T-helper 2 cell treated with Interferon-gamma antibody and Interleukin-4, amounts not matched to agents 5 μg/mL and 100 μg/mL, for 36 hours (primary cell): ENCODE data around the gene ZNF341.
A peak's percentile ranks its signal among the peaks of the same experiment; 100 is the strongest.
"Not testable (repeated sequence)": the region's sequence is repeated elsewhere in the genome, so short reads cannot be mapped to it uniquely, and the experiment has no call there.

Experiments used
- DNase-seq: peaks from one replicate; pipeline ENCODE4 v3.0.0; 2021; ENCODE audit warnings: low spot score
- H3K27ac Mint-ChIP-seq: one replicate; pipeline ENCODE4 v1.8.0; 2021; ENCODE audit warnings: mild to moderate bottlenecking, mixed read lengths
- H3K27me3 Mint-ChIP-seq: one replicate; pipeline ENCODE4 v1.8.0; 2021; ENCODE audit warnings: low read depth, mixed read lengths
- H3K36me3 Mint-ChIP-seq: one replicate; pipeline ENCODE4 v1.8.0; 2021; ENCODE audit warnings: low read depth, mixed read lengths
- H3K4me1 Mint-ChIP-seq: one replicate; pipeline ENCODE4 v1.8.0; 2021; ENCODE audit warnings: low read depth, mixed read lengths
- H3K4me3 Mint-ChIP-seq: one replicate; pipeline ENCODE4 v1.8.0; 2022; ENCODE audit warnings: mild to moderate bottlenecking, moderate library complexity, mixed read lengths
- H3K9me3 Mint-ChIP-seq: one replicate; pipeline ENCODE4 v1.8.0; 2021; ENCODE audit warnings: mixed read lengths

Gene ZNF341

DNA sequence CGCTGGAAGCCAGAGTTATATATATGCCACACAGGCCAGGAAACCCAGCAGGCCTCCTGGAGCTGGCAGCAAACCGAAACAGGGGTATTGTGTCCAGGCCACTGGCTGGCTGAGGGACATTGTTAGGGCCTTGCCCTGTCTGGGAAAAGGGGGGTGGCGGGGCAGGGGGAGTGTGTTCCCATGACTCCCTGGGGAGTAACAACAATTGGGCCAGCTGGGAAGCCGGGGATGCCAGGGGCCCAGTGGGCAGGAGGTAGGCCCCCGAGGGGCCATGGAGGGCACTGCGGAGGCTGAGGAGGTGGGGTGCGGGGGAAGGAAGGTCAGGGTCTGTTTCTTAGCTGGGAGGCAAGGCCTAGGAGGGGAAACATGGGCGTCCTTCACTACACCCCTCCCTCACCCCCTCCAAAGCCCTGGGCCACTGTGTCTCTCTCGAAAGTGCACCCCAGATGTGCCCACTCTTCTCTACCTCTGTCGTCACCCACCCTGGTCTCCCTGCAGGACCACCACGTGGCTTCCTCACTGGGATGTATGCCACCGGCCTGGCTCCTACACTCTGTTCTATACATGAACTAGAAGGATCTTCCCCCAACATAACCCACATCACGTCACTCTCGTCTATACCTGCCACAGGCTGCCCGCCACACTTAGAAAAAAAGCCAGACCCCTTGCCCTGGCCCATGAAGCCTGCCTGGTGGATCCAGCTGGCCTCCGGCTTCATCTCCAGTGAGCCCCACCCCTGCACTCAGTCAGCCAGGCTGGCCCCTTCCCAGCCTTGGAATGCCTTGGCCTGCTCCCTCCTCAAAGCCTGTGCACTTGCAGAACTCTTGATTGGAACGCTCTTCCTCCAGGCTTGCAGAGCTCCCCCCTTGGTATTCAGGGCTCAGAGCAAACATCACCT lies 37.8 kb upstream of the ZNF341 start:
- H3K4me1 Mint-ChIP-seq, result peaks cover 17% of the 10 kb centered on the region
- no peak overlapping the region for H3K4me3 Mint-ChIP-seq
- DNase-seq, result no peak
- H3K9me3 Mint-ChIP-seq, result peaks cover 3% of the 10 kb centered on the region
- H3K27ac Mint-ChIP-seq, result no peak overlapping the region
- H3K36me3 Mint-ChIP-seq, result peaks cover 4% of the 10 kb centered on the region
- no peaks in the 10 kb centered on the region for H3K27me3 Mint-ChIP-seq

DNA sequence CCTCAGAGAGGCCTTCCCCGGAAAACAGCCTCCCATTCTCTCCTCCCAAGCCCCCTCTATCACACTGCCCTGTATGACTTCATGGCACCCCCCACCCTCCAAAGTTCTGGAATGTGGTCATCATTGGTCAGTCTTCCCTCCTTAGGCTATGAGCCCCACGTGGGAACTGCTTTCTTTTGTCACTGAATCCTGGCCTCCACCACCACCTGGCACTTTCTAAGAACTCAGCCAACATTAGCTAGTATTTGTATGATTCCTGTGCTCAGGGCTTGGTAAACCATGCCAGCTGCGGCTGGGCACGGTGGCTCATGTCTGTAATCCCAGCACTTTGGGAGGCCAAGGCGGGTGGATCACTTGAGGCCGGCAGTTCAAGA lies 37.2 kb upstream of the ZNF341 start:
- Mint-ChIP-seq H3K27ac (no peak overlapping the region), H3K9me3 (peaks cover 3% of the 10 kb centered on the region), H3K4me1 (peaks cover 11% of the 10 kb centered on the region), H3K4me3 (no peak overlapping the region), H3K27me3 (no peaks in the 10 kb centered on the region), H3K36me3 (peaks cover 4% of the 10 kb centered on the region)
- DNase-seq, result no peak

DNA sequence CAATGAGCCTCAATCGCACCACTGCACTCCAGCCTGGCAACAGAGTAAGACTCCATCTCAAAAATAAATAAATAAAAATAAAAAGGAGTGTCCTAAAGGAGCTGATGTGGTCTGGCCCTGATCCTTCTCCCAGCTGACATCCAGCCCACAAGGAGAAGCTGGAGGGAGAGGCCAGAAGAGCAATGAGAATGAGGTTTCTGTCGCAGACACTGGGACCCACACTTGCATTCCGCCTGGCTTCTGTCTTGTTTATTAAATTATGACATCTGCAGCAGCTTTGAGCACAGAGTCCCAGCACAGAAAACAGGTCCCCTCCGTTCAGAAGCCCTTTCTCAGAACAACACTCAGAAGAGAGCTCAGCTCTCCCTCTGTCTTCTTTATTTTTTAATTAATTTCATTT lies 35.3 kb upstream of the ZNF341 start:
- Mint-ChIP-seq H3K27me3 (no peaks in the 10 kb centered on the region), H3K4me1 (no peaks in the 10 kb centered on the region), H3K9me3 (peaks cover 3% of the 10 kb centered on the region), H3K4me3 (no peak overlapping the region), H3K27ac (no peak overlapping the region), H3K36me3 (peaks cover 4% of the 10 kb centered on the region)
- DNase-seq, result no peak

DNA sequence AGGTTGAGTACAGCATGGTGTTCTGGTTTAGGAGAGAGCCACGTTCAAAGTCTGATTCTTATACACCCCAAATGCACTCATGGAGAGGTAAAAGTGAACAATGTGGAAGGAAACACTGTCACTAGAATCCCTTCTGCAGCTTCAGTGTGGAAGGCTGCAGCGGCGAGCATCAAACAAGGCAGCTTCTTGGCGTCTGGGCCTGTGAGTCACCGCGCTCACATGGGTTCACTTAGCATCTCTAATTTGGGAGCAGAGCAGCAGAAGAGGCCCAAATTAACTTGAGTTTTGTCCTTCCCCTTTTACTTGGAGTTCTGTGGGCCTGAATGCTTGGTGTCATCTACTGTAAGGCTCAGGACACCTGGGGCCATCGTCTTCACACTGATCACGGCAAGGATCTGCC lies 34.7 kb upstream of the ZNF341 start:
- no peaks in the 10 kb centered on the region for H3K4me1 Mint-ChIP-seq
- H3K36me3 Mint-ChIP-seq, result peaks cover 5% of the 10 kb centered on the region
- H3K9me3 Mint-ChIP-seq, result peaks cover 3% of the 10 kb centered on the region
- H3K4me3 Mint-ChIP-seq, result no peak overlapping the region
- no peak for DNase-seq
- no peaks in the 10 kb centered on the region for H3K27me3 Mint-ChIP-seq
- H3K27ac Mint-ChIP-seq, result no peak overlapping the region

DNA sequence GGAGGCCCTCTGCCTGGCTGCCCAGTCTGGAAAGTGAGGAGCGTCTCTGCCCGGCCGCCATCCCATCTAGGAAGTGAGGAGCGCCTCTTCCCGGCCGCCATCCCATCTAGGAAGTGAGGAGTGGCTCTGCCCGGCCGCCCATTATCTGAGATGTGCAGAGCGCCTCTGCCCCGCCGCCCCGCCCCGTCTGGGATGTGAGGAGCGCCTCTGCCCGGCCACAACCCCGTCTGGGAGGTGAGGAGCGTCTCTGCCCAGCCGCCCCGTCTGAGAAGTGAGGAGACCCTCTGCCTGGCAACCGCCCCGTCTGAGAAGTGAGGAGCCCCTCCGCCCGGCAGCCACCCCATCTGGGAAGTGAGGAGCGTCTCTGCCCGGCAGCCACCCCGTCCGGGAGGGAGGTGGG lies 32.8 kb upstream of the ZNF341 start:
- not testable (repeated sequence) for H3K36me3 Mint-ChIP-seq, H3K4me1 Mint-ChIP-seq, H3K4me3 Mint-ChIP-seq, H3K27ac Mint-ChIP-seq, DNase-seq, H3K9me3 Mint-ChIP-seq, H3K27me3 Mint-ChIP-seq

DNA sequence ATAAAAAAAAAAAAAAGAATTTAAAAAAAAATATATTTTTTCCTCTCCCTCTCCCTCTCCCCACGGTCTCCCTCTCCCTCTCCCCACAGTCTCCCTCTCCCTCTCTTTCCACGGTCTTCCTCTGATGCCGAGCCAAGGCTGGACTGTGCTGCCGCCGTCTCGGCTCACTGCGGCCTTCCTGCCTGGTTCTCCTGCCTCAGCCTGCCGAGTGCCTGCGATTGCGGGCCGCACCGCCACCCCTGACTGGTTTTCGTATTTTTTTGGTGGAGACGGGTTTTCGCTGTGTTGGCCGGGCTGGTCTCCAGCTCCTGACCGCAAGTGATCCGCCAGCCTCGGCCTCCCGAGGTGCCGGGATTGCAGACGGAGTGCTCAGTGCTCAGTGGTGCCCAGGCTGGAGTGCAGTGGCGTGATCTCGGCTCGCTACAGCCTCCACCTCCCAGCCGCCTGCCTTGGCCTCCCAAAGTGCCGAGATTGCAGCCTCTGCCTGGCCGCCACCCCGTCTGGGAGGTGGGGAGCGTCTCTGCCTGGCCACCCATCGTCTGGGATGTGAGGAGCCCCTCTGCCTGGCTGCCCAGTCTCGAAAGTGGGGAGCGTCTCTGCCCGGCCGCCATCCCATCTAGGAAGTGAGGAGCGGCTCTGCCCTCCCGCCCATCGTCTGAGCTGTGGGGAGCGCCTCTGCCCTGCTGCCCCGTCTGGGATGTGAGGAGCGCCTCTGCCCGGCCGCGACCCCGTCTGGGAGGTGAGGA lies 30.9 kb upstream of the ZNF341 start:
- not testable (repeated sequence) for H3K4me1 Mint-ChIP-seq, H3K4me3 Mint-ChIP-seq, H3K27me3 Mint-ChIP-seq, DNase-seq, H3K9me3 Mint-ChIP-seq, H3K27ac Mint-ChIP-seq, H3K36me3 Mint-ChIP-seq

DNA sequence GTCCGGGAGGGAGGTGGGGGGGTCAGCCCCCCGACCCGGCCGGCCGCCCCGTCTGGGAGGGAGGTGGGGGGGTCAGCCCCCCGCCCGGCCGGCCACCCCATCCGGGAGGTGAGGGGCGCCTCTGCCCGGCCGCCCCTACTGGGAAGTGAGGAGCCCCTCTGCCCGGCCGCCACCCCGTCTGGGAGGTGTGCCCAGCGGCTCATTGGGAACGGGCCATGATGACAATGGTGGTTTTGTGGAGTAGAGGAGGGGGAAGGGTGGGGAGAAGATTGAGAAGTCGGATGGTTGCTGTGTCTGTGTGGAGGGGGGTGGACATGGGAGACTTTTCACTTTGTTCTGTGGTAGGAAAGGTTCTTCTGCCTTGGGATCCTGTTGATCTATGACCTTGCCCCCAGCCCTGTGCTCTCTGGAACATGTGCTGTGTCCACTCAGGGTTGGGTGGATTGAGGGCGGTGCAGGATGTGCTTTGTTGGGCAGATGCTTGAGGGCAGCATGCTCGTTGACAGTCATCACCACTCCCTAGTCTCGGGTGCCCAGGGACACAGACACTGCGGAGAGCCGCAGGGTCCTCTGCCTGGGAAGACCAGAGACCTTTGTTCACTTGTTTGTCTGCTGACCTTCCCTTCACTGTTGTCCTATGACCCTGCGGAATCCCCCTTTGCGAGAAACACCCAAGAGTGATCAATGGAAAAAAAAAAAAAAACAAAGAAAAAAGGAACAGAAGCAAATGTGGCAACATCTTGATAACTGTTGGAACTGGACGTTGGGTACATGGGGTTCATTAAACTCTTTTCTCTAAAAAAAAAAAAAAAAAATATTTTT lies 30.0 kb upstream of the ZNF341 start:
- Mint-ChIP-seq H3K27me3 (no peaks in the 10 kb centered on the region), H3K36me3 (peaks cover 6% of the 10 kb centered on the region), H3K9me3 (peaks cover 3% of the 10 kb centered on the region)

DNA sequence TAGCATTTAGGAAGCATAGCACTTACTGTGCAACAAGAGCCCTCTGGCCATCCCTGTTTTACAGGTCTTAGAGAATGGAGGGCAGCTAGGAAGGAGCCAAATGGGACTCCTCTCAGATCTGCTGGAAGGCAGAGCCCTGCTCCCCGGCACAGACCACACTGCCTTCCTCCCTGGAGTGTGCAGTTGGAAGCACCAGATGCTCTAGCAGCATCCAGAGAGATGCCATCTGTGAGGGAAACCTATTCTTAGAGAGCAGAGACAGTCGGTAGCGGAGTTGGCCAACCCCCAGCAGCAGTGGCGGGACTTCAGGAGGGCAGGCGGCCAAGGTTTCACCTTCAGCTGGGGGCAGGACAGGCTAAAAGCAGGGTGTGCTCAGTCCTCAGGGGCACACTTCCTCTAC lies 28.9 kb upstream of the ZNF341 start:
- Mint-ChIP-seq H3K27me3 (no peaks in the 10 kb centered on the region), H3K27ac (peak overlapping the region; percentile 23), H3K36me3 (peaks cover 9% of the 10 kb centered on the region)

More for the DNA sequence above, 30.0 kb upstream of the ZNF341 start:
- DNase-seq, result no peak
- Mint-ChIP-seq H3K4me3 (no peak overlapping the region), H3K4me1 (no peaks in the 10 kb centered on the region), H3K27ac (no peak overlapping the region)

DNA sequence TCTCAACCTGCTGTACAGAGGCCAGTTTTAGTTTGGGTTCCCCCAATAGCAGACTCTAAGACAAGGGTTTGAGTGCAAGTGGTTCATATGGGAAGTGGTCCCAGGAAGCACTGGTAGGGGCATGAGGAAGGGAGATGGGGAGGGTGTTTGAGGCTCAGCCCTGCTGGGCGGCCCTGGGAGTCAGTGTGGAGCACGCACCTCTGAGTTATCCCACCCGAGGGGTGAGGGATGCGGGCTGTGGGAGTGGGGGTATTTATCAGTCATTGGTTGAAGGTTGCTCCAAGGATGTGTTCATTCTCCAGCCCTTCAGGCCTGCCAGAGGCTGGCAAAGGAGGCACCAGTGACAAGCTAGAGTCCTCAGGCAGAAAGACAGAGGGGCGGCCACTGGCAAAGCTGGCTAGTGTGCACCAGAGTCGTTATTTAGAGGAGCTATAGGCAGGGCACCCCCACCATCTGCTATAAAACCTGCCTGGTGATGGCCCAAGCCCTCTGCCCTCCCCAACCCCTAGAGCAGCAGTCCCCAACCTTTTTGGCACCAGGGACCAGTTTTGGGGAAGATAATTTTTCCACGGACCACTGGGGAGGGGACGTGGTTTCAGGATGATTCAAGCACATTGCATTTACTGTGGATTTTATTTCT lies 28.2 kb upstream of the ZNF341 start:
- H3K36me3 Mint-ChIP-seq, result peaks cover 9% of the 10 kb centered on the region
- H3K27ac Mint-ChIP-seq, result no peak overlapping the region
- no peak for DNase-seq
- no peak overlapping the region for H3K4me3 Mint-ChIP-seq
- H3K9me3 Mint-ChIP-seq, result no peaks in the 10 kb centered on the region
- no peaks in the 10 kb centered on the region for H3K27me3 Mint-ChIP-seq
- H3K4me1 Mint-ChIP-seq, result peaks cover 3% of the 10 kb centered on the region

More for the DNA sequence above, 28.9 kb upstream of the ZNF341 start:
- Mint-ChIP-seq H3K4me1 (peaks cover 3% of the 10 kb centered on the region), H3K4me3 (no peak overlapping the region), H3K9me3 (peaks cover 3% of the 10 kb centered on the region)
- DNase-seq, result no peak

DNA sequence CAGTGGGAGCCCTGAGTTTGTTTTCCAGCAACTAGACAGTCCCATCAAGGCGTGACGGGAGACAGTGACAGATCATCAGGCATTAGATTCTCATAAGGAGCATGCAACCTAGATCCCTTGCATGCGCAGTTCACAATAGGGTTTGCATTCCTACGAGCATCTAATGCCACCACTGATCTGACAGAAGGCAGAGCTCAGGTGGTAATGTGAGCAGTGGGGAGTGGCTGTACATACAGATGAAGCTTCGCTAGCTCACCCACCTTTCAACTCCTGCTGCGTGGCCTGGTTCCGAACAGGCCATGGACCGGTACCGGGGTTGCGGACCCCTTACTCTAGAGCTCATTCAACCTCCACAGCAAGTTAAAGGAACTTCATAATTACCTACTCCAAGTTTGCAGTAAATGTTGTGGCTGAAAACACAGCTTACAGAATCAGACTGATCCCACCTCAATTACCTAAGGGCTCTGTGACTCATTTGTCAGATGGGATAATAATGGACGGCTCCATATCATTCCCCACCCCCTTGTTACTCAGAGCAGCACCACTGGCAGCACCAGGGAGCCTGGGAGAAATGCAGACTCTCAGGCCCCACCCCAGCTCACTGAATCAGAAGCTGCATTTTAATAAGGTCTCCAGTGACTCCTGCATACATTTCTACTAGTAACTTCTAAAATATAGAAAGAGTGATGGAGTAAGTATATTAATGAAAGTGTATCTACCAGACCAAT lies 27.4 kb upstream of the ZNF341 start:
- Mint-ChIP-seq H3K36me3 (peaks cover 10% of the 10 kb centered on the region), H3K27ac (no peak overlapping the region), H3K4me3 (no peak overlapping the region), H3K9me3 (no peaks in the 10 kb centered on the region), H3K4me1 (peaks cover 7% of the 10 kb centered on the region), H3K27me3 (no peaks in the 10 kb centered on the region)
- no peak for DNase-seq

DNA sequence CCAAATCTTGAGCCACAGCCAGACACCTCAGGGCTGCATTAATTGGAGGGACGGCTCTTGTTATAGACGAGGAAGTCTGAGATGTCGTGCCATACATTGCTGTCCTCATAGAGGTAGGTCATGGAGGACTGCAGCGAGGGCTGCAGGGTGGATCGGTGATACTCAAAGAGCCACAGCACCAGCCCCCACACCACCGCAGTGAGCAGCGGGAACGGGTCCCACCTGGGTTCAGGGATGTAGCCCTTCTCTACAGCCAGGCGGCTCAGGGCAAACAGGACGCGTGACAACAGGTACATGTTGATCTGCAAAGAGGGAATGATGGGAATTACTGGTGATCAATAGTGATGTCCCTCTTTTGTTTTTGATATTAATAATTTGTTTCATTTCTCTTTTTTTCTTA lies 24.1 kb upstream of the ZNF341 start:
- Mint-ChIP-seq H3K36me3 (peaks cover 30% of the 10 kb centered on the region), H3K27me3 (no peaks in the 10 kb centered on the region), H3K9me3 (no peaks in the 10 kb centered on the region), H3K4me3 (no peak overlapping the region), H3K4me1 (peaks cover 27% of the 10 kb centered on the region), H3K27ac (peak overlapping the region; percentile 41)
- no peak for DNase-seq

DNA sequence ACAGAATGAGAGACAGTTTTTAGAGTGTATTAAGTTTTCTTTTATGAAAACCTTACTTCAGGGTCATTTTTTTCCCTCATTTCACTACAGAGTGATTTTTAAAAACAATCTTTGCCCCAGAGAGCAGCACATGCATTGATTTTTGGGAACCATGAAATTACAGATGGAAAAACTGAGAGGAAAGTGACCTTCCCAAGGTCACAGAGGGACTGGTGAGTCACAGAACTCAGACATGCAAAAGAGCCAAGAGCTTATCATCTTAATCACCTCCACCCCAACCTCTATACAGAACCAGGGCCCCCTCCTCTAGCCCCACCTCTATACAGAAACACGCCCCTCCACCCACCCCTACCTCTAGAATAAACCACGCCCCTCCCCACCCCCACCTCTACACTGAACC lies 22.4 kb upstream of the ZNF341 start:
- no peak overlapping the region for H3K4me3 Mint-ChIP-seq
- H3K9me3 Mint-ChIP-seq, result no peaks in the 10 kb centered on the region
- peak overlapping the region; percentile 82 for H3K27ac Mint-ChIP-seq
- peaks cover 42% of the 10 kb centered on the region for H3K36me3 Mint-ChIP-seq
- DNase-seq, result no peak
- H3K4me1 Mint-ChIP-seq, result peaks cover 29% of the 10 kb centered on the region
- no peaks in the 10 kb centered on the region for H3K27me3 Mint-ChIP-seq

DNA sequence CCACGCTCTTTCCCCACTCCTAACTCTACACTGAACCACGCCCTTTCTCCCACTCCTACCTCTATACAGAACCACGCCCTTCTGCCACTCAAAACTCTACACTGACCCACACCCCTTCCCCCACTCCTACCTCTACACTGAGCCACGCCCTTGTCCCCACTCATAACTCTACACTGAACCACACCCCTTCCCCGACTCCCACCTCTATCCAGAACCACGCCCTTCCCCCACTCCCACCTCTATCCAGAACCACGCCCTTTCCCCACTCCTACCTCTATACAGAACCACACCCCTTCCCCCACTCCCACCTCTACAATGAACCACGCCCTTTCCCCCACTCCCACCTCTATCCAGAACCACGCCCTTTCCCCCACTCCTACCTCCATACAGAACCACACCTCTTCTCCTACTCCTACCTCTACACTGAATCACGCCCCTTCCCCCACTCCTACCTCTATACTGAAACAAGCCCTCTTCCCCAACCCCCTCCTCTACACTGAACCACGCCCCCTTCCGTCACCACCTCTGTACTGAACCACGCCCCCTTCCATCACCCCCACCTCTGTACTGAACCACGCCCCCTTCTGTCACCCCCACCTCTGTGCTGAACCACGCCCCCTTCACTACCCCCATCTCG lies 21.8 kb upstream of the ZNF341 start:
- Mint-ChIP-seq H3K4me3 (peak overlapping the region; percentile 18), H3K9me3 (no peaks in the 10 kb centered on the region), H3K27me3 (no peaks in the 10 kb centered on the region), H3K27ac (peak overlapping the region; percentile 78), H3K36me3 (peaks cover 42% of the 10 kb centered on the region), H3K4me1 (peaks cover 29% of the 10 kb centered on the region)
- DNase-seq, result no peak
